ENCODE results near the gene LDLRAD2. TPM values are rescaled to one million over a fixed set of nuclear protein-coding genes. Genes with fewer than 3 reads are reported as not detected.

The LDLRAD2 gene
- total and polyA plus RNA-seq, 2 of the 8 experiments (the other 6 are each of a cell fraction or from before 2014, with no cell fraction given) = 0.48 to 0.74 TPM

GRCh38 chr1:21834666-21835065, 22.6 kb downstream of the LDLRAD2 start:
- Histone ChIP-seq H4K91ac (replicated peaks; ENCODE audit: insufficient read length, low read length) (no peak overlapping the region), H3K9me3 (ENCODE audit: insufficient read depth in 2 of 2, low read depth in 1 of 2, low read length in 1 of 2) (peaks cover 7 to 8% of the 10 kb centered on the region in 2 experiments; a peak in 3 of 4 replicates), H2AFZ (ENCODE audit: low read length) (no peak overlapping the region), H3K14ac (ENCODE audit: insufficient read length) (no peak overlapping the region), H3K4me3 (ENCODE audit: extremely low read depth in 1 of 4, insufficient read depth in 2 of 4, low read depth in 3 of 4, low read length in 4 of 4) (no peak overlapping the region), H3K4ac (replicated peaks; ENCODE audit: insufficient read length, low read depth, low read length) (no peak overlapping the region), H3K79me1 (ENCODE audit: low read depth, low read length) (no peaks in the 10 kb centered on the region), H2BK120ac (replicated peaks; ENCODE audit: low read depth, low read length) (no peak overlapping the region), H3K23ac (ENCODE audit: insufficient read length) (no peak overlapping the region), H2BK5ac (ENCODE audit: low read depth, low read length) (no peak overlapping the region), H2AK5ac (ENCODE audit: low read depth, low read length) (no peak overlapping the region), H3K56ac (replicated peaks; ENCODE audit: insufficient read length, low read depth, low read length) (no peak overlapping the region), H4K5ac (ENCODE audit: insufficient read length, low read depth, low read length) (no peak overlapping the region), H3K23me2 (ENCODE audit: low read depth, low read length) (no peaks in the 10 kb centered on the region), H3K18ac (ENCODE audit: extremely low read depth, low read length) (no peak overlapping the region), H3K27me3 (replicated peaks in 1 of 4; ENCODE audit: control insufficient read depth in 3 of 4, extremely low read depth in 1 of 4, insufficient read depth in 3 of 4, low read length in 3 of 4) (no peaks in the 10 kb centered on the region), H3K4me2 (ENCODE audit: insufficient read depth in 1 of 2, low read depth in 2 of 2, low read length in 2 of 2) (no peak overlapping the region), H3K27ac (ENCODE audit: low read depth, low read length) (no peak overlapping the region), H3K4me1 (replicated peaks in 1 of 4; ENCODE audit: control insufficient read depth in 3 of 4, insufficient read depth in 4 of 4, low read length in 3 of 4) (no peaks in the 10 kb centered on the region), H4K8ac (ENCODE audit: extremely low read depth, insufficient read depth, low read length) (no peak overlapping the region), H3K36me3 (ENCODE audit: control insufficient read depth in 2 of 4, insufficient read depth in 4 of 4, low read length in 3 of 4) (peaks cover 23 to 64% (median 62%) of the 10 kb centered on the region in 4 experiments), H2BK12ac (ENCODE audit: low read depth, low read length) (no peak overlapping the region), H4K20me1 (replicated peaks in 1 of 2; ENCODE audit: control insufficient read depth in 1 of 2, insufficient read depth in 2 of 2, low read length in 2 of 2) (peaks cover 0 to 9% of the 10 kb centered on the region in 2 experiments), H3K79me2 (ENCODE audit: control insufficient read depth in 1 of 2, insufficient read depth in 2 of 2, low read length in 2 of 2) (no peaks in the 10 kb centered on the region), H3K9ac (replicated peaks in 1 of 4; ENCODE audit: extremely low read depth in 1 of 4, low read depth in 3 of 4, low read length in 3 of 4) (no peak overlapping the region), H2BK15ac (ENCODE audit: low read length) (no peak overlapping the region), H2BK20ac (ENCODE audit: low read length) (no peak overlapping the region)
- DNase-seq (ENCODE audit: low read depth in 1 of 2, low spot score in 2 of 2) (no peak), FAIRE-seq (no peak)
- ChIA-PET POLR2A (ENCODE audit: partially characterized antibody) (interaction anchor here (0.6 kb wide), 1 partner anchor 63 kb away, joined by 3 read pairs; no protein-coding TSS in a partner anchor), CTCF (ENCODE audit: partially characterized antibody) (no interaction called here)
- TF ChIP-seq SP2 (IDR thresholded peaks at IDR 0.05; ENCODE audit: low read length) = no peak
- TF ChIP-seq CHD2 (IDR thresholded peaks at IDR 0.05; ENCODE audit: low read length) = no peak
- no peak for TF ChIP-seq KDM5A (IDR thresholded peaks at IDR 0.05; ENCODE audit: low read length)
- TF ChIP-seq, protein P1, sequence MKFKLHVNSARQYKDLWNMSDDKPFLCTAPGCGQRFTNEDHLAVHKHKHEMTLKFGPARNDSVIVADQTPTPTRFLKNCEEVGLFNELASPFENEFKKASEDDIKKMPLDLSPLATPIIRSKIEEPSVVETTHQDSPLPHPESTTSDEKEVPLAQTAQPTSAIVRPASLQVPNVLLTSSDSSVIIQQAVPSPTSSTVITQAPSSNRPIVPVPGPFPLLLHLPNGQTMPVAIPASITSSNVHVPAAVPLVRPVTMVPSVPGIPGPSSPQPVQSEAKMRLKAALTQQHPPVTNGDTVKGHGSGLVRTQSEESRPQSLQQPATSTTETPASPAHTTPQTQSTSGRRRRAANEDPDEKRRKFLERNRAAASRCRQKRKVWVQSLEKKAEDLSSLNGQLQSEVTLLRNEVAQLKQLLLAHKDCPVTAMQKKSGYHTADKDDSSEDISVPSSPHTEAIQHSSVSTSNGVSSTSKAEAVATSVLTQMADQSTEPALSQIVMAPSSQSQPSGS (IDR thresholded peaks at IDR 0.05; ENCODE audit: low read length) = no peak
- no peak for TF ChIP-seq CEBPB (IDR thresholded peaks at IDR 0.05; ENCODE audit: low read depth, low read length)
- no peak for TF ChIP-seq POLR2A (IDR thresholded peaks at IDR 0.05; ENCODE audit: control extremely low read depth in 1 of 2, low read depth in 2 of 2, low read length in 2 of 2)
- no peak for TF ChIP-seq NANOG (IDR thresholded peaks at IDR 0.05; ENCODE audit: insufficient read depth, low read depth, low read length, poor library complexity, severe bottlenecking)
- no peak for TF ChIP-seq PHF8 (conservative IDR thresholded peaks at IDR 0.05; ENCODE audit: low read depth, low read length)
- TF ChIP-seq RFX5 (IDR thresholded peaks at IDR 0.05; ENCODE audit: borderline replicate concordance, low read depth, low read length) = no peak
- no peak for TF ChIP-seq TAF7 (optimal IDR thresholded peaks at IDR 0.05; ENCODE audit: borderline replicate concordance, low read depth, low read length)
- TF ChIP-seq HDAC2 (IDR thresholded peaks at IDR 0.05; ENCODE audit: borderline replicate concordance in 1 of 2, low read depth in 2 of 2, low read length in 2 of 2) = no peak
- TF ChIP-seq BCL11A (IDR thresholded peaks at IDR 0.05; ENCODE audit: low read depth in 2 of 2, low read length in 2 of 2) = no peak
- WGBS, 2 experiments (ENCODE audit: extremely low coverage in 1 of 2, insufficient coverage in 1 of 2, insufficient read length in 1 of 2, insufficient replicate concordance in 2 of 2, low coverage in 1 of 2, low lambda C conversion rate in 2 of 2, missing lambda C conversion rate in 1 of 2) = 91% methylated on average over 16 of the region's 16 CpGs; no CpG with 5 or more reads in 1 of the 2 experiments

Measured in H1 (cell line).